Fibroblast of skin of scalp (primary cell): ENCODE data around the gene PEAK1.
"Not testable (repeated sequence)": the region's sequence is repeated elsewhere in the genome, so short reads cannot be mapped to it uniquely, and the experiment has no call there.

Experiments used
- DNase-seq: peaks from one replicate; pipeline ENCODE4 v3.0.0-alpha.2; 2013

PEAK1 gene

DNA sequence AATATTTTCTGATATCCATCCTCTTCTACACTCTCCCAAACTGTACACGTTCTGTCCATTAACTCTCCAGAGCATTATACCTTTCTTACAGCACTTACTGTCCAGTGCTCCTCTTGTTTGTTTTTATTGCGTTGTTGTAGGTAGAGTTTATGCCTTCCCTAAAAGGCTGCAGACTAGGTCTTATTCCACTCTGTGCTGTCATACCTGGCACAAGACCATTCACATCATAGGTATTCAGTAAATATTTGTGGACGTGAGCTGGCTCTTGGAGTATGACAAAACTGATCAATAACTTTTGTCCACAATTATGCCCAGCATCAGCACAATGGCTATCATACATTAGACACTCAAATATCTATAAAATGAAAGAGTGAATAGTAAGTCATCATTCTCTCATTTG is 5.2 kb upstream of the PEAK1 start:
- DNase-seq: no peak

DNA sequence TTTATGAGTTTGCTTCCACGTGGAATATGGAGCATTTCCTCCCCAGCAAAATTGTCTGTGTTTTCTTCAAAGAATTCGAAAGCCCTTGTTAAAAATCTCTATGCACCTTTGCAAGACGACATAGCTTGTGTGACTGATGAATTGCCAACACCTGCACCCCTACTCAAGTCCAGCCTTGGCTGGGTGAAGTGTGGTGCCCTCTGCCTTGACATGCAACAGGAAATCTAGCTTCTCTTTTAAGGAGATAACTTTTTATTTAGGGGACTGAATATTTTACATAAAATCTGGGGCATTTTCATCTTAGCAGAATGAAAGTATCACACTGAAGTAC is 1.4 kb upstream of the PEAK1 start:
- no peak for DNase-seq

DNA sequence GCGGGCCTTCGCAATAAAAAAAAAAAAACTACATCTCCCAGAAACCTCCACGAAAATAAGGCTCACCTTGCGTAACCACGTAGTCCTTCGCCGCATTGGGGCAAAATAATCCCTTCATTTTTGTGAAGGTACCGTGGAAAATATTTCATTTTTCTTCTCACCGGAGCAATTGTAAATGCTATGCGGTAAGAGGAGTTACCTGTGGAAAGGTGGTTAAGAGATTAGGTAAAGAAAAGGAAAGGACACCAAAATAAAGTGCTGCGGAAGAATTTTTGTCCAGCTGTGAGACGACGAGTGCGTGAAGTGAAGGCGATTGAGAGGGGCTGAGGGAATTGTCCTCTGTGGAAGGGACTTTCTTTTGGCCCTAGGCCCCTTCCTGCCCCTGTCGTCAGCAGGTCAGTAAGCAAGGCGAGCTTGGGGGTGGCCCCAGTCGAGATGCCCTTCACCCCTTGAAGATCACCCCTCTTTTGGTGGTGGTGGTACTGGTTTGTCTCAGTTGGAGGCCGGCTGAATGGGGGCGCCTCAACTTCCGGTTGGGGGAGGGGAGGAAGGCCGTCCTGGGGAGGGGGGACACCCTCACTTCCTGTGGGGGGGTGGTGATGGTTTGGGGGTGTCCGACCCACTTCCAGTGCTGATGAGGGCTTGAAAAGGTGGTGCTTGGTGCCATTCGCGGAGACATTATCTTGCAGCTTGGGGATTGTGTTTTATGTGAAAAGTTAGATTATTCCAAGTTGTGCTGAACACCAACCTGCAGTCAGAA is 886 bp upstream of the PEAK1 start, which contains the start of gene HMG20A:
Gene HMG20A, plus strand, starts transcription at position 279 of the 760 bp plus-strand sequence. CDS start 37,520 bp downstream, outside the sequence.
- DNase-seq: peak; percentile 87

DNA sequence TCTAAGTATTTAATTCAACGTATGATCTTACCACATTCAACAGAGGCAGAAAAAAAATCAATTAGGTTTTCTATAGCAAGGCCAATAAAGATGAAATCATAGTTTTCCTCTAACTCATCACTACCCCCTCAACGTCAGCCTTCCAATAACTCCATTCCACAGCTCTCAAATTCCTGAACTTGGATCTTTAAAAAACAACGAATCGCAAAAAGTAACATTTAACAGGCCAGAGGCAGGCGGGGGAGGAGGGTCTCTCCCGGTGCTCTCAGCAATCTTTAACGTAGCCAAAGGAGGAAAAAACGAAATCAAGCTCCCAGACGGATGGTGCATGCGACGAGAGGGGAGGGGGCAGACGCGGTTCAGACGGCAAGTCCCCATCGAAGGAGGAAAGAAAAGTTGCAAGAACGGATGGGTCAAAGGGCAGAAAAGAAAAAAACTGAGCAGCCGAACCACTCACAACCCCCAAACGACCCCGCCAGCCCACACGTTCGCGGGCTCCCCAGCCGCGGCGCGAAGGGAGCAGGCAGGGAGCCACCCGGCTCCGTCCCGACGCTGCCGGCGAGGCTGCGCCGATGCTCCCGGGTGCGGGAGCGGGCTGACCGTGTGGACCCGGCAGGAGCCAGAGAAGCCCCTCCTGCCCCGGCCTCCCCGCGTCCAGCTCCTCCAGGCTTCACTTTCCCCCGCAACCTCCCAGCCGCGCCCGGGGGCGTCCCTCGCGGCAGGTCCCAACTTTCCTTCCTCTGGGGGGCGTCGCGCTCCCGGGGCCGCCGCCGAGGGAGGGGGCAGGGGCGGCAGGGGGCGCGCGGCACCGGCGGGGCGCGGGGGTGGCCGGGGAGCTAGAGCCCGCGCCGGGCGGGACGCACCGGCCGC is 703 bp downstream of the PEAK1 start:
- peak; percentile 78 for DNase-seq

DNA sequence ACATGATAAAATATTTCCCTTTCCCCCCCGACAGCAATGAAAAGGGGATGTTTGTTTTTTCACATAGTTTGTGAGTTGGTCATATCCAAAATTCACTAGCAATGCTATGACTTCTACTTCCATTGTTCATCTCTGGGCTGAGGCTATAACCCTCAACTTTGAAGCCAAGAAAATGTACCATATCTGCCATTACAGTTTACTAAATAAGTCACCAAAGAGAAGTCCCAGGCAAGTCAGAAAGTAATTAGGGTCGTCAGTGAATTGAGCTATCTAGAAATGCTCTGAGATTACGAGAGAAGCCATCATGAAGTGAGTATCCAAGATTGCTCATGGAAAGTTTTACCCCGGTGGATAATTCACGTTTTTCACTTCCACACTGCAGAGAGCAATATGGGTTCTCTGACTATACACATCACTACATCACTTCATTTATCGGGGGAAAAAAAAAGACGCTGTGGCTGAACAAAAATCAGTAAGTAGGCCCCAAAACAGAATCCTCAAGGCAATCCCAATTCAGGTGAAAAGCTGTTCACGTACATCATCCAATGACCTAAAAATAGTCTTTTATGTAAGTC is 1.4 kb downstream of the PEAK1 start:
- peak; percentile 82 for DNase-seq

DNA sequence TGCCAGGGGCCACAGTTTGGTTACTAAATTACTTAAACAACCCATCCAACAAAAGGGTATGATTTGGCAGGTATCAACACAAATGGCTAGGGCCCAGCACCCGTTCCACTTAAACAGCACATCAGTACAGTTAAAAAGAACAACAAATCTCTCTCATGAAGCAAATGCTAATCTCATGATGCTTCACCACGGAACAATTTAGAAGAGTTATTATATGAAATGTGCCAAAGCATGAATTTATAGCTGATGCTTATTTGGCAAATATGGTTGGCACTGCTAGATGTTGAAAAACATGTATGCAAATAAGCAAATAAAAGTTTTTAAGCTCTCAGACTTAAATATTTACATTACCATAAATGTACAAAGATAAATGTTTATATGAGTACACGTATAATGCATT is 2.3 kb downstream of the PEAK1 start:
- peak; percentile 14 for DNase-seq

DNA sequence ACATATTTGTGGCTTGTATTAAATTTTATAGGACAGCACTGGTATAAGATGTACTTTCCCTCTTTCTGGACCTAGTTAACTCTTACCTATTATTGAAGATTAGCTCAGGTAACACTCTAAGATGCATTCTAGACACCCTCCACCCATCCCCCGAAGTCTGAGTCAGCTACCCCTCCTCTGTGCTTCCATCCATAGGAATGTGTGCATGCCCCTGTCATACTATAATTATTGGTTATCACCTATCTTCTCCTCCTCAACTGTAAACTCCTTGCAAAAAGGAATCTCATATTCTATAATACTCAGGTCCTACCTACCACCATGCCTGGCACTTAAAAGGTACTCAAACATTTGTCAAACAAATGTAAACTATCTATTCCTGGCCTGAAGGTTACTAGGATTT is 3.0 kb downstream of the PEAK1 start:
- DNase-seq: no peak

DNA sequence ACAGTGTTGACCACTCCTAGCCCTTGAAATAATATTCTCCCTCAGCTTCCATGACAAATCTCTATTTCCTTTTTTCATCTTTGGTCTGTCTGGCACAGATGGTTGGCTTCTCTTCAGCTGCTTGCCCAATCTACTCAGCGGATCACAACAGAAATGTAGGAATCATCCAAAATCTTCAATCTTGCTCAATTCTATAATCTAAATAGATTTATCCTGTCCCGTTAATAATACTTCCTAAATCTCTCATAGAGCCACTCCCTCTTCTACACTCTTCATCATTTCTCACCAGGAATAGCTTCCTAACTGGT is 3.8 kb downstream of the PEAK1 start:
- DNase-seq: peak; percentile 26

DNA sequence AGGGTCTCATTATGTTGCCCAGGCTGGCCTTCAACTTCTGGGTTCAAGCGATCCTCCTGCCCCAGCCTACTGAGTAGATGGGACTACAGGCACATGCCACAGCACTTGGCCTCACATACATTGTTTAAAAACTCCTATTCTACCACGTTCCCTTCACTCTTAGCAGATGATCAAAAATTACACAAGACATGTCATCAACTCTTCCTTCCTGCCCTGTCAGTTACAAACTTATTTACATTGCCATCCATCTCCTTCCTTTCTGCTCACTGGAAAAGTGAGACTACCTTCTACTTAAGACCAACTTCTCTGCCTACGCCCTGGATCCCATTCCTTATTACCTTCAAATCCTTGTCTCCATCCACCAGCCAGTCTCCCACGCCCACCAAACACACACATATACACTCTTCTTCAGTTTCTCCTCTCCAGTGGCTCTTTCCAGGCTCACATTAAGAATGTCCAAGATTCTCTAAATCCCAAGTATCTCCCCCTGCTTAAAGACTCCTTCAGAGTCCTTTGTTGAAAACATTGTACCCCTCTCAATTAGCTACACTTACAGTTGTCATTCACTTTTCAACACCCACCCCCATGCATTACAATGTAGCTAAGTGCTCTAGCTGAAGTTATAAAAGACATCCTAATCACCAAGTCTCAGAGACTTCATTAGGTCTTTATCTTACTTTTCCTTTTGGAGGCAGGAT is 4.3 kb downstream of the PEAK1 start:
- no peak for DNase-seq

DNA sequence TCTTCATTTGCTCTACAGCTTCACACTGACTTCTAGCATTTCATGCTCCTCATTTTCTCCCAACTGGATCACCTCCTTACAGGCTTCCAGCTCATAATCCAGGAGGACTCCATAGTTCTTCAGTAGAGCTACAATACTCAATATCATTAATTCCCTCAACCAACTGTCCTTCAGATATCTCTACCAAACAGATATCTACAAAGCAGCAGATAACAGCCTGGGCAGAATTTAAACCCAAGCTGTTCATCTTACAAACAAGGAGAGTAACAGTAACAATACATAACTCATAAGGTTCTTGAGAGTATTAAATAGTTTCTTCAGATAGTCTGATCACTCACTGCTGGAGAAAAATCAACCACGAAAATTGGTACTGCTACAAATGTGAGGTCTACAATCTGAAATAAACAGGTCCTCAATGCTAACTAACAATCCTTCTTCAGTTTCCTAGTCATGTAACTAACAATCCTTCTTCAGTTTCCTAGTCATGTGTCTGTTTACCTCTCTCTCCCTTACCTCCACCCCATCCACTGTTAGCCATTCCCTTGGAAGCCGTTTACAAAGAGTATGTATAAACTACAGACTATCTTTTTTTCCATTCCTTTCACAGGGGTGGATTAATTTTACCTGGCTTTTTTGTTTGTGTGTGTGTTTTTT is 5.0 kb downstream of the PEAK1 start:
- no peak for DNase-seq

DNA sequence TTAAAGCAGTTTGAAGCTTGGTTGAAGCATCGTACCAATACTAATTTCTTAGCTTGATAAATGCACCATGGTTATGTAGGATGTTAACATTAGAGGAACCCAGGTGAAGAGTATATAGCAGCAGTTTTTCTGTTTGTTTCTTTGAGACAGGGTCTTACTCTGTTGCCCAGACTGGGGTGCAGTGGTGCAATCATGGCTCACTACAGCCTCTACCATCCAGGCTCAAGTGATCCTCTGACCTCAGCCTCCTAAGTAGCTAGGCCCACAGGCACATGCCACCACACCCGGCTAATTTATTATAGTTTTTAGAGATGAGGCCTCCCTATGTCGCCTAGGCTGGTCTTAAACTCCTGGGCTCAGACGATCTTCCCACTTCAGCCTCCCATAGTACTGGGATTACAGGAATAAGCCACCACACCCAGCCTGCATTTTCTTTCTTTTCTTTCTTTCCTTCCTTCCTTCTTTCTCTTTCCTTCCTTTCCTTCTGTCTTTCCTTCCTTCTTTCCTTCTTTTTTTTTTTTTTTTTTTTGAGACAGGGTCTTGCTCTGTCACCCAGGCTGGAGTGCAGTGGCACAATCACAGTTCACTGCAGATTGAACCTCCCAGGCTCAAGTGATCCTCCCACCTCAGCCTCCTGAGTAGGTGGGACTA is 6.1 kb downstream of the PEAK1 start:
- DNase-seq: no peak

DNA sequence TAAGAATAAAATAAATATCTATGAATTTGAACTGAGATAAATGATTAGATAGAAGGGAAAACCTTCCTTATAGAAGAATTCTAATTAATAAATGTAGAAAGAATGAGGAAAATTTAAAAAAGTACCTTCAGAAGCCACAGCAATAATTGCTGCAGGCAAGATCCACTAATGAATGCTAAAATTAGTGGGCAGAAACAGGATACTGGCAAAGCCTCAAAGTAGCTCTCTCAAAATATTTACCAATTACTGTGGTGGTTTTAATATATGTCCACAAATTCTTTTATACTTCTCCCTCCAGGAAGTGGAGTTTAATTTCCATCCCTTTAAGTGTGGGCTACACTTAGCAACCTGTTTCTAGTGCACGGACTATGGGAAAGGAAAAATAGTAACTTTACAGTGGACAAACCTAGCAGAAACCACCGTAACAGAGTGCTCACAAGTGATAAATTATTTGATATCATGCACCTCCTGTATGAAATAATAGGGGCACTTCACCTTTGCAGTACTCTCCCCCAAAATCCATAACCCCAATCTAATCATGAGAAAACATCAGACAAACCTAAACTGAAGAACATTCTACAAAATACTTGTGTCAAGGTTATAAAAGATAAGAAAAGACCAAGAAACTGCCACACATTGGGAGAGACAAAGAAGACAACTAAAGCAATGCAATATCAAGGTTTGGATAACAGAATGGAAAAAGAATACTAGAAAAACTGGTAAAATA is 6.8 kb downstream of the PEAK1 start:
- DNase-seq: no peak

DNA sequence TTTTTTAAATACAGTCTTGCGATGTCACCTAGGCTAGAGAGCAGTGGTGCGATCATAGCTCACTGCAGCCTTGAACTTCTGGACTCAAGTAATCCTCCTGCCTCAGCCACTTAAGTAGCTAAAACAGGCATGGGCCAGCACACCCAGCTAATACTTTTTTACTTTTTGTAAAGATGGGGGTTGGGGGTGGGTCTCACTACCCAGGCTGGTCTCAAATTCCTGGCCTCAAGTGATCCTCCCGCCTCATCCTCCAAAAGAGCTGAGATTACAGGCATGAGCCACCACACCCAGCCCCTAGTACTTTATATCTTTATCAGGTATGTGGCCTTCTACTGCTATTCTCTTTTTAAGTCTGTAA is 8.3 kb downstream of the PEAK1 start:
- DNase-seq: no peak

DNA sequence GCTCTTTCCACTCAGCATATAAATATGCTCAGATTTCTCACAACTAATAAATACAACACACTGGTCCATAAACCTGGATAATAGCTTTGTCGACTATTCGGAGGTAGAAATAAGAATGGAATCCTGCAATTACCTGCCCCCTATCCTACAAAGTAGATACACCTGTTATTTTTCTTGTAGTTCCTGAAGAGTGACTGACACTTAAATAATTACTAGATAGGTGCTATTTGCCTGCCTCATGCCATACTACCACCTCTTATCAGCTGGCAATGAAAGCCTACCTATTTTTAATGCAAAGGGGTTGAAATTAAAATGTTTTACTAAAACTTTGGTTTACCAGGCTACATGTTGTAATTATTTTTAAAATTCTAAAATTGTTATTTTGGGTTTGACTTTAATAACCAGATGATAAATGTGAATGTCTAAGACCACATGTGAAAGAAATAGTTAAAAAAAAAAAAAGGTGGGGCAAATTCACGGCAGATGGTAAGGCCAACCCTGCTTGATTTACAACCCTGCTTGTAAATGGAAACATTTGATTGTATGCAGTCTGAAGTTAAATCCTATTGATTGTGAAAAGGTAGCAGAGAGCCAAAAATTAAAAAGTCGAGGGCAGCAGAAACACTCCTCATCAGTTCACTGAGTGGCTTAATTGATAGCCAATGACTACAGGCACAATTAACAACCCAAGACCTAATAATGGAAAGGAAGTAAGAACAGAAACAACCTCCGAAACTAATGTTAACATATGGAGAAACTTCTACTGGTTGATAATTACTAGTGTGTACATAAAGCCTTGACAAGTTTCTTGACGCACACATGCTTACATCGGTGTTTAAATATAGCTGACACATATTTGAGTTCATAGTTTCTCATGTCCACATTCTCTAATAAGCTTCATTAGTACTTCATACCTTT is 8.9 kb downstream of the PEAK1 start:
- DNase-seq: no peak

DNA sequence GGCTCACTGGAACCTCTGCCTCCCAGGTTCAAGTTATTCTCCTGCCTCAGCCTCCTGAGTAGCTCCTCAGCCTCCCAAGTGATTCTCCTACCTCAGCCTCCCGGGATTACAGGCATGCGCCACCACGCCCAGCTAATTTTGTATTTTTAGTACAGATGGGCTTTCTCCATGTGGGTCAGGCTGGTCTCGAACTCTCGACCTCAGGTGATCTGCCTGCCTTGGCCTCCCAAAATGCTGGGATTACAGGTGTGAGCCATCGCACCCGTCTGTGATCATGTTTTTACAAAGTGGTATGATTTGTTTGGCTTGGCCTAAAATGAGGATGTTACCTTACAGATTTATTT is 9.8 kb downstream of the PEAK1 start:
- not testable (repeated sequence) for DNase-seq

DNA sequence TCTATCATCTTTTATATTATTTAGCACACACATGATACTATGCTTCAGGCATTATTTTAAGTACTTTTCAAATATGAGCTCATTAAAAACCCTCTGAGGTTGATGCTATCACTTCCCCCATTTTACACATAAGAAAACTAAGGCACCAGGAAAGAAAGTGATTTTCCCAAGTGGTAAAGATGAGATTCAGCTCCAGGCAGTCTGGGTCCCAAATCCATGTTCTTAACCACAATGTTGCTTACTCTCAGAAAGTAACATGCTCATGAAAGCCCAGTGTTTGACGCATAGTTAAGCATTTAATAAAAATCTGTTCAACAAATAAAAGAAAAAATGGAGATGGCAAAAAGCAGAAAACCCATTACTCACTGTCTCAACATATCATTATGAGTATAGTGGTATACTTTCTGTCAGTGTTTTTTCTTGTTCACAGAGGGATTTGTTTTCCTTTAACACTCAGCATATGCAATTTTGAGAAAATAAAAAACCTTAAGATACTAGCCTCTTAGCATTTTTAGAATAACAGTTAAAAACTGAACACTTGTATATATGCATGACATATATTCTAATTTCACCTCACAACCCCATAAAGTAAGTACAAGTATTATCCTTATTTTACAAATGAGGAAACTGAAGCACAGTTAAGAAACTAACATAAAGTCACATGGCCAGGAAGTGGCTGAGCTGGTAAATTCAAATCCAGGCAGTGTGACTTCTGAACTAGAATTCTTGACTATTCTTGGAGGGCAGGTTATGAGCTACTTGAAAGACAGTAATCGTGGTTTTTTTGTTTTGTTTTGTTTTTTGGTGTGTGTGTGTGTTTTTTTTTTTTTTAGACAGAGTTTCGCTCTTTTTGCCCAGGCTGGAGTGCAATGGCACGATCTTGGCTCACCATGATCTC is 10.4 kb downstream of the PEAK1 start:
- DNase-seq: no peak

DNA sequence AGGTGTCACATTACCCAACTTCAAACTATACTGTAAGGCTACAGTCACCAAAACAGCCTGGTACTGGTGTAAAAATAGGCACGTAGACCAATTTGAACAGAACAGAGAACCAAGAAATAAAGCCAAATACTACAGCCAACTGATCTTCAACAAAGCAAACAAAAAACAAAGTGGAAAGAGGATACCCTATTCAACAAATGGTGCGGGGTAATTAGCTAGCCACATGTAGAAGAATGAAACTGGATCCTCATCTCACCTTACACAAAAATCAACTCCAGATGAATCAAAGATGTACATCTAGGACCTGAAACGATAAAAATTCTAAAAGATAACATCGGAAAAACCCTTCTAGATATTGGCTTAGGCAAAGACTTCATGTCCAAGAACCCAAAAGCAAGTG is 13.1 kb downstream of the PEAK1 start:
- DNase-seq: no peak

DNA sequence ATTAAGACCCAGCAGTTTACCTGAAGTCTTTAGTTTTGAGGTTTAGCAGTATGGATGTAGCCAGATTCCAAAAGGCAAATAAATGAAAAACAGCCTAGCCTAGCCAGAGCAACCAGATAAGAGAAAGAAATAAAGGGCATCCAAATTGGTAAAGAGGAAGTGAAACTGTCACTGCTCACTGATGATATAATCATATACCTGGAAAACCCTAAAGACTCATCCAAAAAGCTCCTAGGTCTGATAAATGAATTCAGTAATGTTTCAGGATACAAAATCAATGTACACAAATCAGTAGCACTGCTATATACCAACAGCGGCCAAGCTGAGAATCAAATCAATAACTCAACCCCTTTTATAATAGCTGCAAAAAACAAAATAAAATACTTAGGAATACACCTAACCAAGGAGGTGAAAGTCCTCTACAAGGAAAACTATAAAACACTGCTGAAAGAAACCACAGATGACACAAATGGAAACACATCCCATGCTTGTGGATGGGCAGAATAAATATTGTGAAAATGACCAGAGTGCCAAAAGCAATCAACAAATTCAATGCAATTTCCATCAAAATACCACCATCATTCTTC is 13.6 kb downstream of the PEAK1 start:
- DNase-seq: not testable (repeated sequence)
